CD4-positive, alpha-beta T cell treated with Interleukin-12 subunit alpha and Interleukin-12 subunit beta, for 1 hour (primary cell): Measurements from ENCODE around the gene GPR162.

ENCODE experiments used
- DNase-seq: peaks from one replicate; pipeline ENCODE4 v3.0.0-alpha.2; 2020

Gene GPR162

DNA sequence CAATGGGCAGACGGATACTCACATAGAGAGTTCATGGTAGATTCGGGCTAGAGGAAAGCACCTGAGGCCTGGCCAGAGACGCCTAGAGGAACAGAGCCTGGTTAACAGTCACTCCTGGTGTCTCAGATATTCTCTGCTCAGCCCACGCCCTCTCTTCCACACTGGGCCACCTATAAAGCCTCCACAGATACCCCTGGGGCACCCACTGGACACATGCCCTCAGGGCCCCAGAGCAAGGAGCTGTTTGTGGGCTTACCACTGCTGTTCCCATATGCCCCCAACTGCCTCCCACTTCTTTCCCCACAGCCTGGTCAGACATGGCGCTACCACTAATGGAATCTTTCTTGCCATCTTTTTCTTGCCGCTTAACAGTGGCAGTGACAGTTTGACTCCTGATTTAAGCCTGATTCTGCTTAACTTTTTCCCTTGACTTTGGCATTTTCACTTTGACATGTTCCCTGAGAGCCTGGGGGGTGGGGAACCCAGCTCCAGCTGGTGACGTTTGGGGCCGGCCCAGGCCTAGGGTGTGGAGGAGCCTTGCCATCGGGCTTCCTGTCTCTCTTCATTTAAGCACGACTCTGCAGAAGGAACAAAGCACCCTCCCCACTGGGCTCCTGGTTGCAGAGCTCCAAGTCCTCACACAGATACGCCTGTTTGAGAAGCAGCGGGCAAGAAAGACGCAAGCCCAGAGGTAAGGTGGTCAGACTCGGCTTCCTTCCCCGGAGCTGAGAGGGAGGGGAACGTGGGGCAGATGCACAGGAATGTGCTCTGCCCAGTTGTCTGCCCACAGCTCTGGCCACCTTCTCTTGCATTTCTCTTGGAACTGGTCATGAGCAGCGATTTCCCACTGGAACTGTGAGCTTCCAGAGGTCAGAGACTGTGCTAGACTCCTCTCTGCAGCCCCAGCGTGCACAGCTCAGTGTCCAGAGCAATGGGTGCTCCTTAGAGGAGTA is 32.4 kb upstream of the GPR162 start, which contains the start of gene CD4:
TSS of gene CD4 (plus strand) at position 557 of the 953 bp plus-strand sequence. CDS start 10,611 bp downstream, outside the sequence.
- DNase-seq: peak; percentile 74

DNA sequence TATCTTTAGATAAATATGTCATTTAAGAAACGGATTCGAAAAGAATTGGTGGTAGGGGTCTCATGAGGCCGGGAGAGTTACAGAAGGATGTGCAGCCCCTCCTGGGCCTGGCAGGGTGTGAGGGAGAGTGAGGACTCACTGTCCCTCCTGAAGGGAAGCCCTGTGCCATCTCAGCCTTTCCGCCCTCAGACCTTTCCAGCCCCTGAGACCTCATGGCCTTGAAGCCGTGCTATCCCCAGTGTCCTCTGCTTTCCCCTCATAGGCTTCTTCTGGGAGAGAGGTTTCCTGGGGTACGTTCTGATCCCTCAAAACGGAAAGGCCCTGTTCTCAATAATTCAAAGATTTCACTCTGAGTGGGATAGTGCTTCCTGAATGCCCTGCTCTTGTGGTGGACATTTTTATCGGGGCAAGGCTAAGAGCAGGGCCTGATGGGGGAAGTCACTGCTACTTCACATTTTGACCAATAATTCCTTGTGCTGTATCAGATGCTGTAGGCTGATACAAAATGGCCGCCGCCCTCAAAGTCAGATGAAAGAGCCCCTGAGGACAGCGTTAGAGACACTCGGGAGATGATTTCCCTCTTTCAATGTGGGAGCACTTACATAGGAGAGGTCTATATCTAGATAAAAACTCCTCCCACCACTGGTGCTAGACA is 31.0 kb upstream of the GPR162 start:
- peak; percentile 48 for DNase-seq

DNA sequence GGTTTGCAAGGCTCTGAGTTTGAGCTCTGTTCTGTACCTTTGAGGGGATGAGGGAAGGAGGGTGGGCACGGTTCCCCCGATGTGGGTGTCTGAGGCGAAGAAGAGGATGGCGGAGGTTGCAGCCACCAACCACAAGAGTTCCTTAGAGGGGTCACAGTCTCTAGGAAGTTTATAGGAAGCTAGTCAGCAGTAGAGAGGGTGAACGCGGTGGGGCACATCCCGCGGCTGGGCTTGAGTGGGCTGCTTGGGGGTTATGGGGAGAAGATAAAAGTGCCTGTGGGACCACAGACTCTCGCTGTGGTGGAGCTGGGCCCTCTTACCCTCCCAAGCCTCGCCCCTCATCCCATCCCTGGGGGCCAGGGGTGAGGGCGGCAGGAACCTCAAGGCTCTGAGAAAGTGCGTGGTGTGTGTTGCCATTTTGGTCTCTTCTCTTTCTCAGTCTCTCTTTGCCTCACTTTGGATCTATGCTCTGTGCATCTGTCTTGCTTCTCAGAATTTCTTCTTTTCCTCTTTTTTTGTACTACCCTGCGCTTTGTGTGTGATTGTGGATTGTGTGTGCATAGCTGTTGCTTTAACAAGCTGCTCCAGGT is 29.6 kb upstream of the GPR162 start:
- no peak for DNase-seq

DNA sequence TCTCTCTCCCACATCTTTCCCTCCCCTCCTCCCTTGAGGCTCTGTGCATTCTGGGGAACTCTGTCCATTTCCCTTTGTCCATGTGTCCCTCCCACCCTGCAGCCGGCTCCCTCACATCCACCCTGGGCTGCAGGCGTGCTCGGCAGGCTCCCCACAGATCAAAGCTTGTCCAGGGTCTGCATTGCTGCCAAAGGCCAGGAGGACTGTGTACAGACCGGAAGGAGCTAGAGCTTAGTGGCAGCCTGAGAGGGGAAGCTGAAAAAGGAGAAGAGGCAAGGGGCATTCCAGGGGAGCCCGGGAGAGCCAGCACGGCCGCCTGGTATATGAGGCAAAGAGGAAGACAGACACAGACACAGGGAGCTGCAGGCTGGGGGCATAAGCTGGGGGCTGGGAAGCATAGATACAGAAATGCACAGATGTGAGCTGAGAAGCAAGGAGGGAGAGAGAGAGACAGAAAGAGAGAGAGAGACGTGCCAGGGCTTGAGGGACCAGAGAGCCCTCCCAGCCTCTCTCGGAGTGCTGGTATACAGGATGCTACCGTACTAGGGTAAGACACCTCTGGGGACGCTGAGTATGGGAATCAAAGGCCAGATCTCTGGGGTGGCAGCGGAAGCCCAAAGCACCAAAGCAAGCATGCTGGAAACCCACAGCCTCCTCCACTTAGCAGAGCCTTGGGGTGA is 29.0 kb upstream of the GPR162 start:
- DNase-seq: peak; percentile 48

DNA sequence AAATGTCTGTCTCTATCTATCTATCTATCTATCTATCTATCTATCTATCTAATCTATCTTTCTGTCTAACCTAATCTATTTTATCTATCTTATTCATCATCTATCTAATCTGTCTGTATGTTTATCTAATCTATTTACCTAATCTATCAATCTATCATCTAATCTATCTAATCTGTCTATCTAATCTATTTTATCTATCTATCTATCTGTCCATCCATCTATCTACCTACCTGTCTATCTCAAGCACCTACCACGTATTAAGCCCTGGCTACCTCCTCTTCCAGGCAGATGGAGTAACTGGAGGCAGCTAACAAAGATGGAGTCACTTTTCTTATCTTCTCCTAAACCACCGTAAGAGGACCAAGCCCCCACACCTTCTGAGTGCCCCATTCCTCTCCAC is 26.5 kb upstream of the GPR162 start:
- DNase-seq: no peak

DNA sequence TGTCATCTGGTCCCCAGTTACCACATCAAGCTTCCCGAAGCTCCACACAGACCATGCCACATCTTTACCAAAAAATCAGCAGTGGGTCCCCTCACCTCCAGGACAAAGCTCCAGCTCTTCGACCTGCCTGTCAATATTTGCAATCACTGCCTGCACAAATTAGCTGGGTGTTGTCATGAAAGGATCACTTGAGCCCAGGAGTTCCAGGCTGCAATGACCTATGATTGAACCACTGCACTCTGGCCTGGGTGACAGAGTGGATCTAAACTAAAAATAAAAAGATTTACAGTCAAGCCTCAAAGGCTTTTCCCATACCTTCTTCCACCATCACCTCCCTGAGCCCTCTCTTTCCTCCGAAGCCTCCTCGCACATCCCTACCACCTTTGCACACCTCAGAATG is 25.0 kb upstream of the GPR162 start:
- no peak for DNase-seq

DNA sequence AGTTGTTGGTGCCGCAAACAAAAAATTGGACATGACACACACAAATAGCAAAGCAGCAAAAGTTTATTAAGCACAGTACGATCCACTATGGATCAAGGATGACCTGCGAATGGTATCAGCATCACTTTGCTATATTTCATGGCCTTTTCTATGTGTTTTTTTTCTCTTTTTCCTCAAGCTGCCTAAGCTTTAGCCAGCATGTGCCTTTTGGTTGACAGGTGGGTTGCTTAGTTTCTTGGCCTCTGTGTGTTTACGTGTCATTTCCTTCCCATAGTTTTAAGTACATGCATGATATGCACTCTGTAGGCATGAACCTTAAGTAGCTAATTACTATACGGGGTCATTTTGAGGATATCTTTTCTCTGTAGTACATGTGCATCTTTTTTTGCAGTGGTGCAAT is 22.5 kb upstream of the GPR162 start:
- DNase-seq: no peak

DNA sequence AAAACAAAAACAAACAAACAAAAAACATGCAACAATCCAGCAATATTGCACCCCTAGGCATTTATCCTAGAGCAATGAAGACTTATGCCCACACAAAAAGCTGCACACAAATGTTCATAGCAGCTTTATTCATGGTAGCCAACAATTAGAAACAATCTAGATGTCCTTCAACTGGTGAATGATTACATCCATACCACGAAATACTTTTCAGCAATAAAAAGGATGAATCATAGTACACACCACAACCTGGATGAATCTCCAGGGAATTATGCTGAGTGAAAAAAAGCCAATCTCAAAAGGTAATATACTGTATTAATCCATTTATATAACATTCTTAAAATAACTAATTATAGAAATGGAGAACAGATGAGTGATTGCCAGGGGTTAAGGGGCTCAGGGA is 14.5 kb upstream of the GPR162 start:
- no peak for DNase-seq

DNA sequence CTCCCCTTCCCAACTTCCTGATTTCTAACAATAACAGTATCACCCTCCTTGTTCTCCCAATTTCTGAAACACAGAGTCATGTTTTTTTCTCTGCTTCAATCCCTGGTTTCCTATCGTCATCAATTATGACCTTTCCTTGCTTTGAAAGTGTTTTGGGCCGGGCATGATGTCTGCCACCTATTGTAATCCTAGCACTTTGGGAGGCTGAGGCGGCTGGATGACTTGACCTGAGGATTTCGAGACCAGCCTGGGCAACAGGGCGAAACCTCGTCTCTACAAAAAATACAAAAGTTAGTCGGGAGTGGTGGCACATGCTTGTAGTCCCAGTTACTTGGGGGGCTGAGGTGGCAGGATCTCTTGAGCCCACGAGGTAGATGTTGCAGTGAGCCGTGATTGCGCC is 12.6 kb upstream of the GPR162 start:
- no peak for DNase-seq

DNA sequence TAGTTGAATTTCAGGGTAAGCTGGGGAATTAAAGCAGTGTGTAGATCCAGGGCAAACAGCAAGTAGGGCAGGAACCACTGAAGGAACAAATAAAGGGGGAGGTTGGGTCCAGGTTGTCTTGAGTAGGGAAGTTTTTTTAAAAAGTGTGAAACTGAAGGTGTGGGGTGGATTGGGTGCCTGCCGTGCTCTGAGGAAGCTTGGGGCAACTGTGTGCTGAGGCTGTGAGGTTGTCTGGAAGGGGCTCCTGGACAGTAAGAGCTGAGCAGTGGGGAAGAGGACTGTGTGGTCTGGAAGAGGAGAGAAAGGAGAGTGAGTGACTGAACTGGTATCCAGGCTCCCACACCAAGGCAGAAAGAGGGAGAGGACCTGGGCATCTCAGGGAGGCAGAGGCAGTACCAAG is 10.9 kb upstream of the GPR162 start:
- no peak for DNase-seq

DNA sequence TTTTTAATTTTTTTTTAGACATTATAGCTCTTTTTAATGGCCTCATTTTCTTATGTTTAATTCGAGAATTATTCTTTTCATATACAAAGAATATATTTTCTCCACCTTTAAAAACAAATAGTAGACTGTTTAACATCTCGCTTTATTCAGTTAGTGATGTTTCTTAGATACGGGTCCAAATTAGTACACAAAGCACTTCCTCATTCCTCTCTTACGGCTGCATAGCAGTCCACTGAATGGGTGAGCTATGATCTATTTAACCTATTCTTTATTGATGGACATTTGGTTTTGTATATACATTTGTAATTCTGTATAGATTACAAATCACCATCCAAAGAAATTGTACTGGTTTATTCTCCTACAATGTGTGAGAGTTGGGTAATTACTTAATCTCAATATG is 8.3 kb upstream of the GPR162 start:
- no peak for DNase-seq

DNA sequence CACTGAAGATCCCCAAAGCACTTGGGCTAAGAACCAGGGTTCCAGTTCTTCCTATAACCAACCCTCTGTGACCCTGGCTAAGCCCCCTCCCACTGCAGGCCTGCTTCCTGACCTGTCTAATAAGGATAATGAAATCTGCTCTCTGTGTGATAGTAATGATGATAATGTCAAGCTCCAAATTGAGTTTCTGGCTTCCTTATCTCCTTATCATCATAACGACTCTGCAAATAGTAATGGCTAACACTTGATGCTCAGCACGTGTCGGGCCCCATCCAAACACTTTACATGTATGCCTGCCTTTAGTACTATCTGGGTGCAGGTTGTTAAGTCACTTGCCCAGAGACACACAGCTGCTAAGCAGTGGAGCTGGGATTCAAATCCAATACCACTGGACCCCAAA is 5.0 kb upstream of the GPR162 start:
- no peak for DNase-seq

DNA sequence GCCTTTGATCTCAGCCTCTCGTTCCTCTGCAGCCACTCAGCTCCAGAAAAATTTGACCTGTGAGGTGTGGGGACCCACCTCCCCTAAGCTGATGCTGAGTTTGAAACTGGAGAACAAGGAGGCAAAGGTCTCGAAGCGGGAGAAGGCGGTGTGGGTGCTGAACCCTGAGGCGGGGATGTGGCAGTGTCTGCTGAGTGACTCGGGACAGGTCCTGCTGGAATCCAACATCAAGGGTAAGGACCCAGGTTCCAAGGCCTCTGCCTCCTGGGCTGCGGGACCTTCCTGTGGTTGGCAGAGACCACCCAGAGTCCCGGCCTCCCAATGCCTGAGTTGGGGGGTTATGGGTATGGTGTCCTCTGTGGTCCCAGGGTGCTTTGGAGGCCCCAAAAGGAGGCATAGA is 4.5 kb upstream of the GPR162 start:
- DNase-seq: no peak

DNA sequence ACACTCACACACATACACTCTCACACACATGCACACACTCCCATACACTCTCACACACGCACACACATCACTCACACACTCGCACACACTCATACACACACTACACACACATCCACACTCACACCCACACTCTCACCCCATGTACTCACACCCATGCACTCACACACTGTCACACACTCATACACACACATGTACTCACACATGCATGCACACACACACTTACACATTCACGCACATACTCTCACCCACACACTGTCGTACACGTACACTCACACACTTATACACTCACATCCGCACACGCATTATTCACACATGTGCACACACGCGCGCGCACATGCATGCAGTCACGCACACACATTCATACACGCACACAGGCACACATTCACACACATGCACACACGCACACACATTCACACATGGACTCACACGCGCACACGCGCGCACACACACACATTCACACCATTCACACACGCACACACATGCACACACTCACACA is 3.9 kb upstream of the GPR162 start:
- no peak for DNase-seq

DNA sequence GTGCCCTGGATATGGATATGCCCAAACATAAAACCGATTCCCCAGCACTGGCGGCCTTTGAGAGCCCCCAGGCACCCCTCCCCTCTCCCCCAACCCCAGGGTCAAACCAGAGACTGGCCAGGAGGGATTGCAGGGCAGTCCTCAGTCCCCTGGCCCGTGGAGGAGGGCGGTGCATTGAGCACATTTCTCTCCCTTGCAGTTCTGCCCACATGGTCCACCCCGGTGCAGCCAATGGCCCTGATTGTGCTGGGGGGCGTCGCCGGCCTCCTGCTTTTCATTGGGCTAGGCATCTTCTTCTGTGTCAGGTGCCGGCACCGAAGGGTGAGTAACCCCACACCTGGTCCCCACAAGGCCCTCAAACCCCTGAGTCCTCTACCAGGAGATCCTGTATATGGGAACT is 3.4 kb upstream of the GPR162 start:
- no peak for DNase-seq

DNA sequence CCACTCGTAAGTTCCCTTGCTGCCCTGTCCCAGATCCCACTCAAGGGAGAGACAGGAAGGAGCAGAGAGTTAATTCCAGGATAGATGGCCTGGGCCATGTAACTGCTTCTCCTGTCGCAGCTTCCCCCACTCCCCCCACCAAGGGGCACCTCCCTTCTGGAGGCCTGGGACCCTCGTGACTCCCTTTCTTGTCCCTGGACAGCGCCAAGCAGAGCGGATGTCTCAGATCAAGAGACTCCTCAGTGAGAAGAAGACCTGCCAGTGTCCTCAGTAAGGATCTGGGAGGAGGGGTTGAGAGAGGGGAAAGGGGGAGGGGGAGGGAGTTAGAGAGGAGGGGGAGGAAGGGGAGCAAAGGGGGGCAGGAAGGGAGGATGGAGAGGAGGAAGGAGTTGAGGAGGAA is 3.0 kb upstream of the GPR162 start:
- DNase-seq: no peak

DNA sequence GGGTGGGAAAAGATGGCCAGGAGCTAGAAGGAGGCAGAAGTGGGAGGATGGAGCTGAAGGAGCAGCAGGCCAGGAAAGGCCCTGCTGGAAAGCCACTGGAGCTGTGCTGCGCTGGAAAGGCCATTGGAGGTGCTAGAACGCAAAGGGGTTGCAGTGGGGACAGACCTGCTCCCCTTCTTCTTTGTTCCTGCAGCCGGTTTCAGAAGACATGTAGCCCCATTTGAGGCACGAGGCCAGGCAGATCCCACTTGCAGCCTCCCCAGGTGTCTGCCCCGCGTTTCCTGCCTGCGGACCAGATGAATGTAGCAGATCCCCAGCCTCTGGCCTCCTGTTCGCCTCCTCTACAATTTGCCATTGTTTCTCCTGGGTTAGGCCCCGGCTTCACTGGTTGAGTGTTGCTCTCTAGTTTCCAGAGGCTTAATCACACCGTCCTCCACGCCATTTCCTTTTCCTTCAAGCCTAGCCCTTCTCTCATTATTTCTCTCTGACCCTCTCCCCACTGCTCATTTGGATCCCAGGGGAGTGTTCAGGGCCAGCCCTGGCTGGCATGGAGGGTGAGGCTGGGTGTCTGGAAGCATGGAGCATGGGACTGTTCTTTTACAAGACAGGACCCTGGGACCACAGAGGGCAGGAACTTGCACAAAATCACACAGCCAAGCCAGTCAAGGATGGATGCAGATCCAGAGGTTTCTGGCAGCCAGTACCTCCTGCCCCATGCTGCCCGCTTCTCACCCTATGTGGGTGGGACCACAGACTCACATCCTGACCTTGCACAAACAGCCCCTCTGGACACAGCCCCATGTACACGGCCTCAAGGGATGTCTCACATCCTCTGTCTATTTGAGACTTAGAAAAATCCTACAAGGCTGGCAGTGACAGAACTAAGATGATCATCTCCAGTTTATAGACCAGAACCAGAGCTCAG is 2.3 kb upstream of the GPR162 start:
- DNase-seq: no peak

DNA sequence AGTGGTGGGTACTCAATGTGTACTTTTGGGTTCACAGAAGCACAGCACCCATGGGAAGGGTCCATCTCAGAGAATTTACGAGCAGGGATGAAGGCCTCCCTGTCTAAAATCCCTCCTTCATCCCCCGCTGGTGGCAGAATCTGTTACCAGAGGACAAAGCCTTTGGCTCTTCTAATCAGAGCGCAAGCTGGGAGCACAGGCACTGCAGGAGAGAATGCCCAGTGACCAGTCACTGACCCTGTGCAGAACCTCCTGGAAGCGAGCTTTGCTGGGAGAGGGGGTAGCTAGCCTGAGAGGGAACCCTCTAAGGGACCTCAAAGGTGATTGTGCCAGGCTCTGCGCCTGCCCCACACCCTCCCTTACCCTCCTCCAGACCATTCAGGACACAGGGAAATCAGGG is 1.5 kb upstream of the GPR162 start:
- DNase-seq: no peak

DNA sequence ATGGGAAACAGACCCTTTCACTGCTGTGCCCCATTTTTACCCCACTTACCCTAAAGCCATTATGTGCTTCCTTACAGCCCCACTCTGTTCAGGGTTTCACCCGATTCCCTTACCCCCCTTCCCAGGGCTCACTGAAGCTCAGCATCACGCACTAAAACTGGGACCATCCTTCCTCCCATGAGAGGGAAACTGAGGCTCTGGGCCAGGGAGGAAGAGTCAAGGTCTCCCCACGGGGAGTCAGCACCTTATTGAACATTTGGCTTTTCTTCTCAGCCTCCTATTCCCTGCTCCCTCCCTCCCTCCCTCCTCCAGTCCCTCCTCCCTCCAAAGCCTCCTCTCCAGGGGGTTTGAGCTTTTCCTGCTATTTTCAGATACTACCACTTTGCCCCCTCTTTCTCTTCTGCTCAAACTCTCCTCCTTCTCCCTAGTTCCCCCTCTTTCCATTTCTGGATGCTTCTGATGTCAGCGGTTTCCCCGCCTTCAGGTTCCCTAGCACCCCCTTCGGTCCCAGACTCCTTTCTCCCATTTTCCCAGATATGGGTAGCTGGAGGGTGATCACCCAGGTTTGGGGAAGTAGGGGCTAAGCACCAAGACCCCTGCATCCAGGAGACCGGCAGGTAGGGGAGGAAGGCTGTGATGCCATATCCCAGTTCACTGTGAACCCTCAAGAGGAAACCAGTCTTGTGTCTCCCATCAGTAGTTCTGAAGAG is 960 bp downstream of the GPR162 start:
- no peak for DNase-seq

DNA sequence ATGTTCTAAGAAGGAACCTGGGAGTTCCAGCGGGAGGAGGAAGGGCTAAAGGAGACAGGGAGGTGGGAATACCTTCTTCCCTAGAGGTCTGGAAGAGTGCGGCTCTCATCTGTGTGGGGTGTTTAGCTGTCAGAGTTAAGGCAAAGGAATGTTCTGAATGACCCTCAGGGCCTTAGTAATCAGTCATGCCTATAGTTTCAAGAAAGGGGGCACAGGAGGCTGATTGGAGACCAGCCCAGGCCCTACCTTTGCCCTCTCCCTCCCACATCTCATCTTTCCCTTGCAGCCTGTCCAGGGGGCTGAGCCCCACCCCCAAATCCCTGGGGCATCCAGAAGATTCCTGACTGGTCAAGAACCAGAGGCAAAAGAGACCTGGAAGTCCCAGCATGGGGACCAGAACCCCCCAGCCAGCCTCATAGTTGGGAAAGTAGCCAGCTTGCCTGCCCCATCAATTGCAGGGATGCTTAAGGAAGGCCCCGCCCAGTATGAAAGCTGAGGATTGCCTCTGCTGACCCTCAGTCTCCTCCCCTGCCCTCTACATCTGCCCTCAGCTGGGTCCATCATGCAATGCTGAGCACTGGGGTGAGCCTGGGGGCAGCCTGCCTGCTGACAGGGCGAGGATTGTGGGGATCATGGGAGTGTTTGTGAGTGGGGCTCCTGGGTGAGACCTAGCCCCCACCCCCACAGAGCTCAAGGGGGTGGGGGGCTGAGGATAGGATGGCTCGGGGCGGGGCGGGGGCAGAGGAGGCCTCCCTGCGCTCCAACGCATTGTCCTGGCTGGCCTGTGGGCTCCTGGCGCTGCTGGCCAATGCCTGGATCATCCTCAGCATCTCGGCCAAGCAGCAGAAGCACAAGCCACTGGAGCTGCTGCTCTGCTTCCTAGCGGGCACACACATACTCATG is 1.8 kb downstream of the GPR162 start:
- DNase-seq: no peak
